ENCODE data around the gene ACSL6.

Gene ACSL6

GRCh38 chr5:132049093-132049492 lies 37.6 kb upstream of the ACSL6 start:
- no peak for DNase-seq (ENCODE audit: low read depth)
- H3K4me3 ChIP-seq (ENCODE audit: low read depth, low read length): no peak overlapping the region

DNA sequence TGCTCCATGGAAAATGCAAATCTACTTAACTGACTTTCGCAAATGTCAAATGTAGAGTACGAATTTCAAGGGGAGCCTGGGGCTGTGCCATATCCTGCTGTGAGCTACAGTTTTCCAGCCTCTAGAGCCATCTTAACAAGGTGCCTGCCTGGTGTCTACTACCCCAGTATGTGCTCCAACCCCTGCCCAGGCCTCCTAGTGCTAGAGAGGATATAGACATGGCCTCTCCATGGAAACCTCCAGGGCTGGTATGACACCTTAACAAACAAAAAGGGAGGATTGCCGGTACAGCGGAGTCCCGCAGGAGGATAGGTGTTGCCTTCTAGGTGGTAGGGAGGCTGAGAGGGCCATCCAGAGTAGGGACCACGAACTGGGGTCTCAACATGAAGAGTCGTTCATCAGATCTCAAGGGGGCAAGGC lies 35.4 kb upstream of the ACSL6 start:
- no peak overlapping the region for H3K4me3 ChIP-seq (ENCODE audit: low read depth, low read length)
- no peak for DNase-seq (ENCODE audit: low read depth)
- TF ChIP-seq CTCF (IDR thresholded peaks at IDR 0.05; ENCODE audit: insufficient read depth, low read depth, low read length, missing control alignments): no peak

More at GRCh38 chr5:132049093-132049492, 37.6 kb upstream of the ACSL6 start:
- no peak for TF ChIP-seq CTCF (IDR thresholded peaks at IDR 0.05; ENCODE audit: insufficient read depth, low read depth, low read length, missing control alignments)

GRCh38 chr5:132044207-132044606 lies 32.7 kb upstream of the ACSL6 start:
- no peak overlapping the region for H3K4me3 ChIP-seq (ENCODE audit: low read depth, low read length)
- no peak for DNase-seq (ENCODE audit: low read depth)
- TF ChIP-seq CTCF (IDR thresholded peaks at IDR 0.05; ENCODE audit: insufficient read depth, low read depth, low read length, missing control alignments): no peak

GRCh38 chr5:132037353-132037752 lies 25.9 kb upstream of the ACSL6 start:
- no peak for TF ChIP-seq CTCF (IDR thresholded peaks at IDR 0.05; ENCODE audit: insufficient read depth, low read depth, low read length, missing control alignments)

GRCh38 chr5:132033122-132033521 lies 21.7 kb upstream of the ACSL6 start:
- TF ChIP-seq CTCF (IDR thresholded peaks at IDR 0.05; ENCODE audit: insufficient read depth, low read depth, low read length, missing control alignments): no peak
- H3K4me3 ChIP-seq (ENCODE audit: low read depth, low read length): no peak overlapping the region
- no peak for DNase-seq (ENCODE audit: low read depth)

More at GRCh38 chr5:132037353-132037752, 25.9 kb upstream of the ACSL6 start:
- no peak overlapping the region for H3K4me3 ChIP-seq (ENCODE audit: low read depth, low read length)
- DNase-seq (ENCODE audit: low read depth): no peak

- TF ChIP-seq CTCF (IDR thresholded peaks at IDR 0.05; ENCODE audit: insufficient read depth, low read depth, low read length, missing control alignments): no peak
- H3K4me3 ChIP-seq (ENCODE audit: low read depth, low read length): no peak overlapping the region
- no peak for DNase-seq (ENCODE audit: low read depth)
Observed at GRCh38 chr5:132032196-132032595, 20.7 kb upstream of the ACSL6 start.

DNA sequence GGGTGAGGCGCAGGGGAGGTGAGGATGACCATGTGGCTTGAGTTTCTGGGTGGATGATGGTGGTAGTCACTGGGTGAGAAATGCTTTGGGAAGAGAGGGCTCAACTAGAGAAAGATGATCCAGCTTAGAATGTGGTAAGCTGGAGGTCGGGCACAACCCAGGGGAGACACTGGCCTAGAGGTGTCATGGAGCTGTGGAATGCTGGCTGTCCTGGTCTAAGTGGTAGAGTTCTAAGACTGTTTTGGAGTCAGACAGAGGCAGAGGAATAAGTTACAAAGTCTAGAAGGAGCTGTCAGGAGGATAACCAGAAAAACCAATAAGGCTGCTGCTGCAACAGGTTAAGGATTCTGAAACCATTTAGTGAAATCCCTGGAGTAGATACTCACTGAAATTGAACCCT lies 19.2 kb upstream of the ACSL6 start:
- no peak overlapping the region for H3K4me3 ChIP-seq (ENCODE audit: low read depth, low read length)
- no peak for TF ChIP-seq CTCF (IDR thresholded peaks at IDR 0.05; ENCODE audit: insufficient read depth, low read depth, low read length, missing control alignments)
- DNase-seq (ENCODE audit: low read depth): no peak
